ENCODE measurements around the gene PKP2. TPM values are rescaled to one million over a fixed set of nuclear protein-coding genes. Genes with fewer than 3 reads are reported as not detected.

The PKP2 gene
- total and polyA plus RNA-seq, 2 of the 8 experiments (the other 6 are each of a cell fraction or from before 2014, with no cell fraction given): 9.6 to 44.8 TPM

DNA sequence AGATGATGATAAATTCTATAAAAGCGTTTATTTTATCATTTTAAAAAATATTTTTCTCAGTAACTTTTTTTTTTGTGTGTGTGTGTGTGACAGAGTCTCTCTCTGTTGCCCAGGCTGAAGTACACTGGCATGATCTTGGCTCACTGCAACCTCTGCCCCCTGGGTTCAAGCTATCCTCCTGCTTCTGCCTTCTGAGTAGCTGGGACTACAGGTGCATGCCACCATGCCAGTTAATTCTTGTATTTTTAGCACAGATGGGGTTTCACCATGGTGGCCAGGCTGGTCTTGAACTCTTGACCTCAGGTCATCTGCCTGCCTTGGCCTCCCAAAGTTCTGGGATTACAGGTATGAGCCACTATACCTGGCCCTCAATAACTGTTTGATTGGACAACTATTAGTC is 37.2 kb downstream of the PKP2 start:
- H3K4me1 ChIP-seq (replicated peaks in 1 of 4; ENCODE audit: control insufficient read depth in 3 of 4, insufficient read depth in 4 of 4, low read length in 3 of 4): 0 out of 7 replicates have a peak, but pooled peaks cover 0 to 3% (median 0%) of the 10 kb centered on the region in 4 experiments
- no peak overlapping the region for H2AK5ac ChIP-seq (ENCODE audit: low read depth, low read length)

More for the DNA sequence above, 37.2 kb downstream of the PKP2 start:
- no peak overlapping the region for H2BK12ac ChIP-seq (ENCODE audit: low read depth, low read length)
- H3K4me3 ChIP-seq (ENCODE audit: extremely low read depth in 1 of 4, insufficient read depth in 2 of 4, low read depth in 3 of 4, low read length in 4 of 4): no peak overlapping the region
- no peak for DNase-seq (ENCODE audit: low read depth in 1 of 2, low spot score in 2 of 2)
- H2BK20ac ChIP-seq (ENCODE audit: low read length): no peak overlapping the region
- 73% methylated on average over 1 of the region's 1 CpG; no CpG with 5 or more reads in 1 of the 2 experiments for WGBS, 2 experiments (ENCODE audit: extremely low coverage in 1 of 2, insufficient coverage in 1 of 2, insufficient read length in 1 of 2, insufficient replicate concordance in 2 of 2, low coverage in 1 of 2, low lambda C conversion rate in 2 of 2, missing lambda C conversion rate in 1 of 2)
- H3K4ac ChIP-seq (replicated peaks; ENCODE audit: insufficient read length, low read depth, low read length): no peak overlapping the region
- TF ChIP-seq BRCA1 (IDR thresholded peaks at IDR 0.05; ENCODE audit: low read depth, low read length) (no peak), CHD2 (IDR thresholded peaks at IDR 0.05; ENCODE audit: low read length) (no peak), FOSL1 (IDR thresholded peaks at IDR 0.05; ENCODE audit: insufficient read depth, low read depth, low read length) (no peak), NANOG (IDR thresholded peaks at IDR 0.05; ENCODE audit: insufficient read depth, low read depth, low read length, poor library complexity, severe bottlenecking) (no peak), BCL11A (IDR thresholded peaks at IDR 0.05; ENCODE audit: low read depth in 2 of 2, low read length in 2 of 2) (no peak), KDM4A (IDR thresholded peaks at IDR 0.05; ENCODE audit: low read depth, low read length, severe bottlenecking) (no peak), EGR1 (IDR thresholded peaks at IDR 0.05; ENCODE audit: borderline replicate concordance, low read depth, low read length) (no peak)
- TF ChIP-seq, protein P1, sequence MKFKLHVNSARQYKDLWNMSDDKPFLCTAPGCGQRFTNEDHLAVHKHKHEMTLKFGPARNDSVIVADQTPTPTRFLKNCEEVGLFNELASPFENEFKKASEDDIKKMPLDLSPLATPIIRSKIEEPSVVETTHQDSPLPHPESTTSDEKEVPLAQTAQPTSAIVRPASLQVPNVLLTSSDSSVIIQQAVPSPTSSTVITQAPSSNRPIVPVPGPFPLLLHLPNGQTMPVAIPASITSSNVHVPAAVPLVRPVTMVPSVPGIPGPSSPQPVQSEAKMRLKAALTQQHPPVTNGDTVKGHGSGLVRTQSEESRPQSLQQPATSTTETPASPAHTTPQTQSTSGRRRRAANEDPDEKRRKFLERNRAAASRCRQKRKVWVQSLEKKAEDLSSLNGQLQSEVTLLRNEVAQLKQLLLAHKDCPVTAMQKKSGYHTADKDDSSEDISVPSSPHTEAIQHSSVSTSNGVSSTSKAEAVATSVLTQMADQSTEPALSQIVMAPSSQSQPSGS (IDR thresholded peaks at IDR 0.05; ENCODE audit: low read length): no peak
- no peaks in the 10 kb centered on the region for H3K27me3 ChIP-seq (replicated peaks in 1 of 4; ENCODE audit: control insufficient read depth in 3 of 4, extremely low read depth in 1 of 4, insufficient read depth in 3 of 4, low read length in 3 of 4)
- H2BK5ac ChIP-seq (ENCODE audit: low read depth, low read length): no peak overlapping the region
- FAIRE-seq: no peak
- ChIA-PET CTCF (ENCODE audit: partially characterized antibody) (interaction anchor here (0.7 to 1.2 kb wide), 3 partner anchors 11 to 104 kb away, joined by 3 to 4 read pairs (median 3); partner anchors contain the start of gene YARS2), POLR2A (ENCODE audit: partially characterized antibody) (interaction anchor here (0.7 kb wide), 1 partner anchor 50 kb away, joined by 3 read pairs; no protein-coding TSS in a partner anchor)
- no peak overlapping the region for H4K91ac ChIP-seq (replicated peaks; ENCODE audit: insufficient read length, low read length)
- no peak overlapping the region for H3K27ac ChIP-seq (ENCODE audit: low read depth, low read length)
- no peaks in the 10 kb centered on the region for H4K20me1 ChIP-seq (replicated peaks in 1 of 2; ENCODE audit: control insufficient read depth in 1 of 2, insufficient read depth in 2 of 2, low read length in 2 of 2)
- H4K8ac ChIP-seq (ENCODE audit: extremely low read depth, insufficient read depth, low read length): no peak overlapping the region
- H3K23me2 ChIP-seq (ENCODE audit: low read depth, low read length): no peaks in the 10 kb centered on the region
- no peak overlapping the region for H2BK120ac ChIP-seq (replicated peaks; ENCODE audit: low read depth, low read length)
- H3K23ac ChIP-seq (ENCODE audit: insufficient read length): no peak overlapping the region
- H3K79me2 ChIP-seq (ENCODE audit: control insufficient read depth in 1 of 2, insufficient read depth in 2 of 2, low read length in 2 of 2): no peaks in the 10 kb centered on the region; a peak in 1 of 4 replicates
- no peak overlapping the region for H3K4me2 ChIP-seq (ENCODE audit: insufficient read depth in 1 of 2, low read depth in 2 of 2, low read length in 2 of 2)
- no peaks in the 10 kb centered on the region; the same call in 1 of the 2 replicates for H3K79me1 ChIP-seq (ENCODE audit: low read depth, low read length)
- H3K9me3 ChIP-seq (ENCODE audit: insufficient read depth in 2 of 2, low read depth in 1 of 2, low read length in 1 of 2): no peaks in the 10 kb centered on the region
- H2AFZ ChIP-seq (ENCODE audit: low read length): no peak overlapping the region
- no peak overlapping the region for H3K9ac ChIP-seq (replicated peaks in 1 of 4; ENCODE audit: extremely low read depth in 1 of 4, low read depth in 3 of 4, low read length in 3 of 4)
- no peak overlapping the region for H2BK15ac ChIP-seq (ENCODE audit: low read length)
- no peak overlapping the region for H3K56ac ChIP-seq (replicated peaks; ENCODE audit: insufficient read length, low read depth, low read length)
- no peaks in the 10 kb centered on the region for H3K36me3 ChIP-seq (ENCODE audit: control insufficient read depth in 2 of 4, insufficient read depth in 4 of 4, low read length in 3 of 4)
- no peak overlapping the region for H3K14ac ChIP-seq (ENCODE audit: insufficient read length)
- H3K18ac ChIP-seq (ENCODE audit: extremely low read depth, low read length): no peak overlapping the region
- H4K5ac ChIP-seq (ENCODE audit: insufficient read length, low read depth, low read length): no peak overlapping the region
